Ascending aorta (tissue), 2 donors: ENCODE measurements around the gene SH2D4B. TPM values are rescaled to one million over a fixed set of nuclear protein-coding genes. Genes with fewer than 3 reads are reported as not detected.

ENCODE experiments used
- DNase-seq, 2 donors: peaks; one replicate each; pipeline ENCODE4 v3.0.0-alpha.2; 2019; ENCODE audit warnings: low spot score in 2 of 2
- H3K27ac ChIP-seq, 2 donors: fragments of 200-600 bp; sonication (generic); one replicate each; pipeline ENCODE4 v1.5.1; 2016 to 2017; ENCODE audit warnings: mild to moderate bottlenecking in 1 of 2
- H3K27me3 ChIP-seq: fragments of 200-600 bp; sonication (generic); one replicate; pipeline ENCODE4 v1.5.1; 2017
- H3K36me3 ChIP-seq, 2 donors: fragments of 200-600 bp; sonication (generic); one replicate each; pipeline ENCODE4 v1.5.1; 2016
- H3K4me1 ChIP-seq, 2 donors: fragments of 200-600 bp; sonication (generic); one replicate each; pipeline ENCODE4 v1.5.1; 2016 to 2017; ENCODE audit warnings: mild to moderate bottlenecking in 1 of 2
- H3K4me3 ChIP-seq, 2 donors: fragments of 200-600 bp; sonication (generic); one replicate each; pipeline ENCODE4 v1.5.1; 2016 to 2017; ENCODE audit warnings: mild to moderate bottlenecking in 1 of 2
- H3K9me3 ChIP-seq, 2 donors: fragments of 200-600 bp; sonication (generic); one replicate each; pipeline ENCODE4 v1.5.1; 2016
- intact Hi-C: fragments of 100-400 bp; cut with DNase I; formaldehyde crosslinking; loops from one replicate; pipeline ENCODE4 v1.15.1; 2023
- total RNA-seq: library from RNA; depleted of rRNA; stranded (reverse); fragments of >200 nt; gene quantifications from one replicate; pipeline ENCODE4 v1.1.0, GENCODE V29; 2016
- TF ChIP-seq, protein P1 (sequence below), 3 experiments: fragments of 200-600 bp in 2 of 3; fragments of 450-650 bp in 1 of 3; sonication (generic) in 2 of 3; IDR thresholded peaks; one replicate each; pipeline ENCODE4 v1.5.1; 2016 to 2019; ENCODE audit warnings: antibody characterized with exemption in 3 of 3, mild to moderate bottlenecking in 1 of 3, moderate library complexity in 1 of 3

Gene SH2D4B
- total RNA-seq, 1 donor from 2014 or later = not detected

DNA sequence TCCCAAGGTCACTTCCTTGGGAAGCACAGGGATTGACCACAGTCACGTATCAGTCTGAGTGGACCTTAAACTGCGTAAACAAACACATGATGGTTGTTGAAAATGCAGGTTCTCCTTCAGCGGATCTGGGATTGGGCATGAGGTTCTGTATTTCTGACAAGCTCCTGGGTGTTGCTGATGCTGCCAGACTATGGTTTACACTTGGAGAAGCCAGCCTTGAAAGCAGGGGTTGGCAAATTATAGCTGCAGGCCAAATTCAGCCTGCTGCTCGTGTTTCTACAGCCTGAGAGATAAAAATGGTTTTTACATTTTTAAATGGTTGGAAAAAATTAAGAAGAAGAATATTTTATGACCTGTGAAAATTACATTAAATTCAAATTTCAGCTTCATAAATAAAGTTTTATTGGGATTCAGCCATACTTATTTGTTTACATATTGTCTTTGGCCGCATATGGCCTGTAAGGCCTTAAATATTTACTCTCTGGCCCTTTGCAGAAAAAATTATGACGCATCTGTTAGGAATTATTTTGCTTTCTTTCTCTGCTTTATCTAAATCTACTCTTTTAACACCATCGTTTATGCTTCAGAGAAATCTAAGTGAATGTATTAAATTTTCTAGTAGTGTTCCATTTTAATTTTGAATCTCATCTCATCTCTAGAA lies 109.6 kb downstream of the SH2D4B start:
- H3K27me3 ChIP-seq = no peaks in the 10 kb centered on the region
- H3K27ac ChIP-seq = no peak overlapping the region
- H3K36me3 ChIP-seq = no peaks in the 10 kb centered on the region
- no peaks in the 10 kb centered on the region for H3K9me3 ChIP-seq
- H3K4me3 ChIP-seq = no peak overlapping the region
- TF ChIP-seq, protein P1, sequence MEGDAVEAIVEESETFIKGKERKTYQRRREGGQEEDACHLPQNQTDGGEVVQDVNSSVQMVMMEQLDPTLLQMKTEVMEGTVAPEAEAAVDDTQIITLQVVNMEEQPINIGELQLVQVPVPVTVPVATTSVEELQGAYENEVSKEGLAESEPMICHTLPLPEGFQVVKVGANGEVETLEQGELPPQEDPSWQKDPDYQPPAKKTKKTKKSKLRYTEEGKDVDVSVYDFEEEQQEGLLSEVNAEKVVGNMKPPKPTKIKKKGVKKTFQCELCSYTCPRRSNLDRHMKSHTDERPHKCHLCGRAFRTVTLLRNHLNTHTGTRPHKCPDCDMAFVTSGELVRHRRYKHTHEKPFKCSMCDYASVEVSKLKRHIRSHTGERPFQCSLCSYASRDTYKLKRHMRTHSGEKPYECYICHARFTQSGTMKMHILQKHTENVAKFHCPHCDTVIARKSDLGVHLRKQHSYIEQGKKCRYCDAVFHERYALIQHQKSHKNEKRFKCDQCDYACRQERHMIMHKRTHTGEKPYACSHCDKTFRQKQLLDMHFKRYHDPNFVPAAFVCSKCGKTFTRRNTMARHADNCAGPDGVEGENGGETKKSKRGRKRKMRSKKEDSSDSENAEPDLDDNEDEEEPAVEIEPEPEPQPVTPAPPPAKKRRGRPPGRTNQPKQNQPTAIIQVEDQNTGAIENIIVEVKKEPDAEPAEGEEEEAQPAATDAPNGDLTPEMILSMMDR (IDR thresholded peaks at IDR 0.05) = no peak
- no peak for DNase-seq
- intact Hi-C loops = no loop called here
- no peaks in the 10 kb centered on the region for H3K4me1 ChIP-seq

DNA sequence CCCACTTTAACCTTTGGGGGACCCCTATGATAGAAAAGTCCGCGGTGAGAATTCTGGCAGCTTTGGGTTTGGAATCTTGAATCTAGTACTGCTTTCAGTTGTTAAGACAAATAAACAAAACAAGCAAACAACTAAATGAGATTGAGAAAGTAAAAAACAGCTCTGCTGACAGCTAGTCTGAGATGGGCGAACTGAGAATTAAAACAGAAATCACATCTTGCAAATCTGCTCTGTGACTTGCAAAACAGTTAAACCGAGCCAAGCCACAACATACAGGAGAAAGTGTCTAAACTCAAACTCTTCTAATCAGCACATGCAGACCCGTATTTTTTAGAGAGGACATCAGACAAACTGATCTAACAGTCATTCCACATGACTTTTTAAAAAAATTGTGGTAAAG lies 110.4 kb downstream of the SH2D4B start:
- Histone ChIP-seq H3K36me3 (no peaks in the 10 kb centered on the region), H3K27me3 (no peaks in the 10 kb centered on the region), H3K9me3 (no peaks in the 10 kb centered on the region), H3K27ac (no peak overlapping the region), H3K4me3 (no peak overlapping the region), H3K4me1 (no peaks in the 10 kb centered on the region)
- intact Hi-C loops = no loop called here
- no peak for DNase-seq
- TF ChIP-seq, protein P1 (IDR thresholded peaks at IDR 0.05) = no peak

DNA sequence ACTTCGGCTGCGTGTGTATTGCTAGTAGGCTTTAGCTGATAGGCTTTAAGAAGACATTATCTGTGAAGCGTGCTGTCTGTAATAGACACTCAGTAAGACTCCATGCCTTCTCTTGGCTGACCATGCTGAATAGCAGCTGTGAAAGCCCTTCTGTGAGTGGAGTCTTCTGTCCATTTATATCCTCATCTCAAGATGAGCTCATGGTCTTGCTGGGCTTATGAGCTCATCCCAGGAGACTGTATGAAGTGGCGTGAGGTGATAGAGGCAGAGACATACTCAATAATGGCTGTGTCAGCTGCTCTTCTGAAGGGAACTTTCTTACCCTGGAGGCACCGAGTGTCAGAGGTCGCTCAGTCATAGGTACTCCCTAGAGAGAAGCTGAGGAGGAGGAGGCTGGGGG lies 111.5 kb downstream of the SH2D4B start:
- H3K4me1 ChIP-seq = no peaks in the 10 kb centered on the region
- H3K36me3 ChIP-seq = no peaks in the 10 kb centered on the region
- no peaks in the 10 kb centered on the region for H3K27me3 ChIP-seq
- intact Hi-C loops = no loop called here
- DNase-seq = no peak
- TF ChIP-seq, protein P1 (IDR thresholded peaks at IDR 0.05) = no peak
- no peak overlapping the region for H3K4me3 ChIP-seq
- no peak overlapping the region for H3K27ac ChIP-seq
- peaks cover 0 to 5% of the 10 kb centered on the region in 2 donors for H3K9me3 ChIP-seq

DNA sequence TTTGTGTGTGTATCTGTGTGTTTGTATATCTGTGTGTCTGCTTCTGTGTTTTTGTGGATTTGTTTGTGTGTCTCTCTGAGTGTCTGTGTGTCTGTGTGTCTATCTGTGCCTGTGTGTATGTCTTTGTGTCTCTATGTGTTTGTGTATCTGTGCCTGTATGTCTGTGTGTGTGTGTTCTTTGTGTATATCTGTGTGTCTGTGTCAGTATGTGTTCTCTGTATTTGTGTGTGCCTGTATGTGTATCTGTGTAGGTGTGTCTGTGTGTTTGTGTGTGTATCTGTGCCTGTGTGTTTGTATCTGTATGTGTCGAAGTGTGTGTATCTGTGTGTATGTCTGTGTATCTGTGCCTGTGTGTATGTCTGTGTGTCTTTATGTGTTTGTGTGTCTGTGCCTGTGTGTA lies 118.2 kb downstream of the SH2D4B start:
- no peak for DNase-seq
- no peak overlapping the region for H3K4me3 ChIP-seq
- no peaks in the 10 kb centered on the region for H3K36me3 ChIP-seq
- H3K27me3 ChIP-seq = no peaks in the 10 kb centered on the region
- TF ChIP-seq, protein P1 (IDR thresholded peaks at IDR 0.05) = no peak
- intact Hi-C loops = no loop called here
- H3K27ac ChIP-seq = no peak overlapping the region
- H3K9me3 ChIP-seq = peaks cover 0 to 25% of the 10 kb centered on the region in 2 donors
- no peaks in the 10 kb centered on the region for H3K4me1 ChIP-seq

DNA sequence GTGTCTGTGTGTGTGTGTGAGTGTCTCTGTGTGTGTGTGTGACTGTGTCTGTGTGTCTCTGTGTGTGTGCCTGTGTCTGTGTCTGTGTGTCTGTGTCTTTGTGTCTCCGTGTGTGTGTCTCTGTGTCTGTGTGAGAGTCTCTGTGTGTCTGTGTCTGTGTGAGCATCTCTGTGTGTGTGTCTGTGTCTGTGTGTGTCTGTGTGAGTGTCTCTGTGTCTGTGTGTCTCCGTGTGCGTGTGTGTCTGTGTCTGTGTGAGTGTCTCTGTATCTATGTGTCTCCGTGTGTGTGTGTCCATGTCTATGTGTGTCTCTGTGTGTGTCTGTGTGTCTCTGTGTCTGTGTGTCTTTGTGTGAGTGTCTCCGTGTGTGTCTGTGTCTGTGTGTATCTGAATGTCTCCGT lies 120.4 kb downstream of the SH2D4B start:
- H3K27me3 ChIP-seq = no peaks in the 10 kb centered on the region
- H3K4me3 ChIP-seq = no peak overlapping the region
- H3K9me3 ChIP-seq = peaks cover 0 to 25% of the 10 kb centered on the region in 2 donors
- H3K36me3 ChIP-seq = no peaks in the 10 kb centered on the region
- TF ChIP-seq, protein P1 (IDR thresholded peaks at IDR 0.05) = no peak
- no peak overlapping the region for H3K27ac ChIP-seq
- no peaks in the 10 kb centered on the region for H3K4me1 ChIP-seq
- intact Hi-C loops = no loop called here
- DNase-seq = no peak

DNA sequence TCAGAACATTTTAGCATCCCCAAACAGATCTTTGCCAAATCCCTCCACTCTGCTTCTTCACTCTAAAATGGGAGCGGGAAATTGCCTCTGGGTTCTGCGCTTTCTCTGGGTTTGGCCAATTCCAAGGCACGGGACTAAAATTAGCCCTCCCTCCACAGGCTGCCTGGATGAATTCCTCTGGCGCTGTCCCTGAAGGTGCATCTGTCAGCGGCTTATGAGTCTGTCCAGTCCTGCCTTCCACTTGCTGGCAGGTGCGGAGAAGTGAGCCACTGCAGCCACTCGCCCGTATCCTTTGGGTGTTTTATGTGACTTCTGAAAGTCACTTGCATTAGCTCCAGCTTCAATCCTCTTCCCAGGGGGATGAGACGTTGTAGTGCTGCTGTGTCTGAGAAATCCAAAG lies 121.6 kb downstream of the SH2D4B start:
- Histone ChIP-seq H3K27ac (no peak overlapping the region), H3K36me3 (no peaks in the 10 kb centered on the region), H3K9me3 (peaks cover 0 to 18% of the 10 kb centered on the region in 2 donors), H3K4me3 (no peak overlapping the region), H3K27me3 (no peaks in the 10 kb centered on the region), H3K4me1 (no peaks in the 10 kb centered on the region)
- DNase-seq = no peak
- intact Hi-C loops = no loop called here
- TF ChIP-seq, protein P1 (IDR thresholded peaks at IDR 0.05) = no peak
